Measurements from ENCODE around the gene TNS3.
"Not testable (repeated sequence)": the region's sequence is repeated elsewhere in the genome, so short reads cannot be mapped to it uniquely, and the experiment has no call there.

Gene TNS3

DNA sequence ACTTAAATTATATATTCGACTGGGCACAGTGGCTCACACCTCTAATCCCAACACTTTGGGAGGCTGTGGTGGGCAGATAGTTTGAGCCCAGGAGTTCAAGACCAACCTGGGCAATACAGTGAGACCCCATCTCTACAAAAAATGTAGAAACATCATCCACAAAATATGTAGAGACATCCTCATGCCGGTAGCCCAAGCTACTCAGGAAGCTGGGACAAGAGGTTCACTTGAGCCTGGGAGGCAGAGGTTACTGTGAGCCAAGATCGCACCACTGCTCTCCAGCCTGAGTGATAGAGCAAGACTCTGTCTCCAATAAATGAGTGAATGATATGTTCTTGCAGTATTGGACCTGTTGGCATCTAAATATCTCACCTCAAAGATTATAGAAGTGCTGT, 22.6 kb upstream of the TNS3 start:
- DNase-seq: no peak
- no peaks in the 10 kb centered on the region for H3K36me3 Mint-ChIP-seq (ENCODE audit: low read depth)
- peaks cover 28% of the 10 kb centered on the region for H3K4me1 Mint-ChIP-seq
- peaks cover 11% of the 10 kb centered on the region for H3K9me3 Mint-ChIP-seq
- no peak overlapping the region for H3K4me3 Mint-ChIP-seq
- TF ChIP-seq, protein P1, sequence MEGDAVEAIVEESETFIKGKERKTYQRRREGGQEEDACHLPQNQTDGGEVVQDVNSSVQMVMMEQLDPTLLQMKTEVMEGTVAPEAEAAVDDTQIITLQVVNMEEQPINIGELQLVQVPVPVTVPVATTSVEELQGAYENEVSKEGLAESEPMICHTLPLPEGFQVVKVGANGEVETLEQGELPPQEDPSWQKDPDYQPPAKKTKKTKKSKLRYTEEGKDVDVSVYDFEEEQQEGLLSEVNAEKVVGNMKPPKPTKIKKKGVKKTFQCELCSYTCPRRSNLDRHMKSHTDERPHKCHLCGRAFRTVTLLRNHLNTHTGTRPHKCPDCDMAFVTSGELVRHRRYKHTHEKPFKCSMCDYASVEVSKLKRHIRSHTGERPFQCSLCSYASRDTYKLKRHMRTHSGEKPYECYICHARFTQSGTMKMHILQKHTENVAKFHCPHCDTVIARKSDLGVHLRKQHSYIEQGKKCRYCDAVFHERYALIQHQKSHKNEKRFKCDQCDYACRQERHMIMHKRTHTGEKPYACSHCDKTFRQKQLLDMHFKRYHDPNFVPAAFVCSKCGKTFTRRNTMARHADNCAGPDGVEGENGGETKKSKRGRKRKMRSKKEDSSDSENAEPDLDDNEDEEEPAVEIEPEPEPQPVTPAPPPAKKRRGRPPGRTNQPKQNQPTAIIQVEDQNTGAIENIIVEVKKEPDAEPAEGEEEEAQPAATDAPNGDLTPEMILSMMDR (IDR thresholded peaks at IDR 0.05): no peak
- peaks cover 19% of the 10 kb centered on the region for H3K27me3 Mint-ChIP-seq (ENCODE audit: low read depth, poor library complexity)
- H3K27ac Mint-ChIP-seq: no peak overlapping the region

- not testable (repeated sequence) for H3K36me3 Mint-ChIP-seq (ENCODE audit: low read depth); DNase-seq; H3K27ac Mint-ChIP-seq; H3K4me3 Mint-ChIP-seq
- peaks cover 17% of the 10 kb centered on the region for H3K27me3 Mint-ChIP-seq (ENCODE audit: low read depth, poor library complexity)
- H3K4me1 Mint-ChIP-seq: peaks cover 28% of the 10 kb centered on the region
- peaks cover 16% of the 10 kb centered on the region for H3K9me3 Mint-ChIP-seq
These were observed 21.8 kb upstream of the TNS3 start for GRCh38 chr7:47603514-47604255.

DNA sequence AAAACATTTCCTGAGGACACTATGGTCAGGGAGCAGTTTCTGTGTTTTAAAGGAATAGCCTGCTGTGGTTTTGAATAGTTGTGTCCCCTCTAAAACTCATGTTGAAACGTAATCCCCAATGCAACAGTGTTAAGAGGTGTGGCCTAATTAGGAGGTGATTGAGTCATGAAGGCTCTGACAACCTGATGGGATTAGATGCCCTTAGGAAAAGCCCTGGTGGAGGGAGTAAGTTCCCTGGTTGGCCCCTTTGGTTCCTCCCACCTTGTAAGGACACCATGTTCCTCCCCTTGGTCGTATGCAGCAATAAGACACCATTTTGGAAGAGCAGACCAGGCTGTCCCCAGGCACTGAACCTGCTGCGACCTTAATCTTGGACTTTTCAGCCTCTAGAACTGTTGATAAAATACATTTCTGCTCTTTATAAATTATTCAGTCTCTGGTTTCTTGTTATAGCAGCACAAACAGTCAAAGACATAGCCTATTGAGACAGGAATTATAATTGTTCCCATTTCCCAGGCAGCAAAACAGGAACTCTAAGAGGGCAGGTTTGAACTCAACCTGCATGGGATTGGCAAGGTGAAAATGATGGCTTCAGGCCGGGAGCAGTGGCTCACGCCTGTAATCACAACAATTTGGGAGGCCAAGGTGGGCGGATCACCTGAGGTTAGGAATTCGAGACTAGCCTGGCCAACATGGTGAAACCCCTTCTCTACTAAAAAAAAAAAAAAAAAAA, 20.5 kb upstream of the TNS3 start:
- Mint-ChIP-seq H3K4me3 (no peak overlapping the region), H3K4me1 (peaks cover 28% of the 10 kb centered on the region), H3K9me3 (peaks cover 28% of the 10 kb centered on the region), H3K27ac (no peak overlapping the region), H3K36me3 (ENCODE audit: low read depth) (peaks cover 5% of the 10 kb centered on the region), H3K27me3 (ENCODE audit: low read depth, poor library complexity) (peaks cover 19% of the 10 kb centered on the region)
- TF ChIP-seq, protein P1 (IDR thresholded peaks at IDR 0.05): no peak
- DNase-seq: no peak

DNA sequence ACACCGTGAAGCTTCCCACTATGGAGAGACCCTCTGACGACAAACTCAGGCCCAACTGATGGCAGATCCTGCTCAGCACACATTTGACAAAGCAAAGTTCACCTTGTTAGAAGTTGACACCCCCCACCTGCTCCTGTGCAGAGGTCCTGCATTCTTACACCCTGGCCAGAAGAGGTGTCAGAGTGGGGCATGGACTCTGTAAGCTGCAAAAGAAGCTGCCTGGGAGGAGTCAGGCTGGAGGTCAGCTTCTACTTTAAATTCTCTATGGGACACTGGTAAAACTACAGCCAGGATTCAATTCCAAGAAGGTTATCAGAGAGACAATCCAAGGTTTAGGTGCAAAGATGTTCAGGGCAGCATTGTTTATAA, 20.0 kb upstream of the TNS3 start:
- H3K9me3 Mint-ChIP-seq: peaks cover 34% of the 10 kb centered on the region
- H3K36me3 Mint-ChIP-seq (ENCODE audit: low read depth): peaks cover 11% of the 10 kb centered on the region
- TF ChIP-seq, protein P1 (IDR thresholded peaks at IDR 0.05): no peak
- no peak for DNase-seq
- H3K27ac Mint-ChIP-seq: no peak overlapping the region
- no peak overlapping the region for H3K4me3 Mint-ChIP-seq
- H3K4me1 Mint-ChIP-seq: peaks cover 28% of the 10 kb centered on the region
- H3K27me3 Mint-ChIP-seq (ENCODE audit: low read depth, poor library complexity): peaks cover 21% of the 10 kb centered on the region

DNA sequence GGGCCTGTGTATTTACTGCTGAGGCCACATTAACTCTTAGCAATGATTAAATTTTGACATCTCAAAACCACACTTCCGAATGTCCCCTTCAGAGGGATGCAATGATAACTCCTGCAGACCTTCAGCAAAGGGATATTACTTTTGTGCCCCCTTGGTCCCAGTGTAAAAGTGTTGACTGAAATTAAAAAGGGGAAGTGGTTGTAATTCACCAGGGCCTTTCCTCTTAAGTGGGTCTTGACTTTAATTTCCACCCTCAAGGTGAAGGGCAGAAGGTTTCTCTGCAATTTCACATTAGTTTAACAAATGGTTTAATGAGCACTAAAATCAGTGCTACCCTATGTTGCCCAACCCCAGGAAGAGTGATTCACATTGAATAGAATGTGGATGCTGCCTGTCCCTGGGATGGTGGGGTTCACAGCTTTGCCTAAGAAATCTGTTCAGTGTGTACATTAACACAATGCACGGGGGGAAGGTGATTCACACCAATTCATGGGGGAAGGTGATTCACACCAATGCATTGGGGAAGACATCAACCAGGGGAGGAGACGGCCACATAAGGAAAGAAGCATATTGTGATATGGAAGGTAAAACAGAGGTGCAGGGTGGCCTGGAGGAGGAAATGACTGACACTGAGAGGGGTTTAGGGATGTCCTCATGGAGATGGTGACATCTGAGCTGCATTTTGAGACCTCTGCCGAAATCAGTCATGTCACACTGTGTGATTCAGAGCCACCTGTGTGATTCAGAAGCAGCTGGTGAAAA, 19.4 kb upstream of the TNS3 start:
- H3K36me3 Mint-ChIP-seq (ENCODE audit: low read depth): peaks cover 11% of the 10 kb centered on the region
- H3K4me3 Mint-ChIP-seq: no peak overlapping the region

More for the DNA sequence above, 19.4 kb upstream of the TNS3 start:
- H3K27ac Mint-ChIP-seq: peak overlapping the region; percentile 30
- H3K27me3 Mint-ChIP-seq (ENCODE audit: low read depth, poor library complexity): peaks cover 23% of the 10 kb centered on the region
- no peak for DNase-seq
- H3K9me3 Mint-ChIP-seq: peaks cover 40% of the 10 kb centered on the region
- peaks cover 28% of the 10 kb centered on the region for H3K4me1 Mint-ChIP-seq
- TF ChIP-seq, protein P1 (IDR thresholded peaks at IDR 0.05): no peak

Data from nephron progenitor cell (in vitro differentiated cells).